Neural cell (in vitro differentiated cells): ENCODE results near the gene TMEFF1.

Experiments used
- MXI1 ChIP-seq: fragments of 450-650 bp; conservative IDR thresholded peaks from 2 replicates; pipeline ENCODE4 v1.6.1; 2014; ENCODE audit warnings: antibody characterized with exemption, mild to moderate bottlenecking; ENCODE audit not compliant: poor library complexity, severe bottlenecking
- TF ChIP-seq, protein P1 (sequence below): fragments of 450-650 bp; IDR thresholded peaks from 2 replicates; pipeline ENCODE4 v1.5.1; 2014; ENCODE audit warnings: antibody characterized with exemption, mild to moderate bottlenecking, moderate library complexity; ENCODE audit not compliant: poor library complexity, severe bottlenecking
- TF ChIP-seq, protein P2 (sequence below): IDR thresholded peaks from 2 replicates; pipeline ENCODE4 v1.6.1; 2012; ENCODE audit warnings: borderline replicate concordance

- TF ChIP-seq, protein P1, sequence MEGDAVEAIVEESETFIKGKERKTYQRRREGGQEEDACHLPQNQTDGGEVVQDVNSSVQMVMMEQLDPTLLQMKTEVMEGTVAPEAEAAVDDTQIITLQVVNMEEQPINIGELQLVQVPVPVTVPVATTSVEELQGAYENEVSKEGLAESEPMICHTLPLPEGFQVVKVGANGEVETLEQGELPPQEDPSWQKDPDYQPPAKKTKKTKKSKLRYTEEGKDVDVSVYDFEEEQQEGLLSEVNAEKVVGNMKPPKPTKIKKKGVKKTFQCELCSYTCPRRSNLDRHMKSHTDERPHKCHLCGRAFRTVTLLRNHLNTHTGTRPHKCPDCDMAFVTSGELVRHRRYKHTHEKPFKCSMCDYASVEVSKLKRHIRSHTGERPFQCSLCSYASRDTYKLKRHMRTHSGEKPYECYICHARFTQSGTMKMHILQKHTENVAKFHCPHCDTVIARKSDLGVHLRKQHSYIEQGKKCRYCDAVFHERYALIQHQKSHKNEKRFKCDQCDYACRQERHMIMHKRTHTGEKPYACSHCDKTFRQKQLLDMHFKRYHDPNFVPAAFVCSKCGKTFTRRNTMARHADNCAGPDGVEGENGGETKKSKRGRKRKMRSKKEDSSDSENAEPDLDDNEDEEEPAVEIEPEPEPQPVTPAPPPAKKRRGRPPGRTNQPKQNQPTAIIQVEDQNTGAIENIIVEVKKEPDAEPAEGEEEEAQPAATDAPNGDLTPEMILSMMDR = no peak
- TF ChIP-seq, protein P2, sequence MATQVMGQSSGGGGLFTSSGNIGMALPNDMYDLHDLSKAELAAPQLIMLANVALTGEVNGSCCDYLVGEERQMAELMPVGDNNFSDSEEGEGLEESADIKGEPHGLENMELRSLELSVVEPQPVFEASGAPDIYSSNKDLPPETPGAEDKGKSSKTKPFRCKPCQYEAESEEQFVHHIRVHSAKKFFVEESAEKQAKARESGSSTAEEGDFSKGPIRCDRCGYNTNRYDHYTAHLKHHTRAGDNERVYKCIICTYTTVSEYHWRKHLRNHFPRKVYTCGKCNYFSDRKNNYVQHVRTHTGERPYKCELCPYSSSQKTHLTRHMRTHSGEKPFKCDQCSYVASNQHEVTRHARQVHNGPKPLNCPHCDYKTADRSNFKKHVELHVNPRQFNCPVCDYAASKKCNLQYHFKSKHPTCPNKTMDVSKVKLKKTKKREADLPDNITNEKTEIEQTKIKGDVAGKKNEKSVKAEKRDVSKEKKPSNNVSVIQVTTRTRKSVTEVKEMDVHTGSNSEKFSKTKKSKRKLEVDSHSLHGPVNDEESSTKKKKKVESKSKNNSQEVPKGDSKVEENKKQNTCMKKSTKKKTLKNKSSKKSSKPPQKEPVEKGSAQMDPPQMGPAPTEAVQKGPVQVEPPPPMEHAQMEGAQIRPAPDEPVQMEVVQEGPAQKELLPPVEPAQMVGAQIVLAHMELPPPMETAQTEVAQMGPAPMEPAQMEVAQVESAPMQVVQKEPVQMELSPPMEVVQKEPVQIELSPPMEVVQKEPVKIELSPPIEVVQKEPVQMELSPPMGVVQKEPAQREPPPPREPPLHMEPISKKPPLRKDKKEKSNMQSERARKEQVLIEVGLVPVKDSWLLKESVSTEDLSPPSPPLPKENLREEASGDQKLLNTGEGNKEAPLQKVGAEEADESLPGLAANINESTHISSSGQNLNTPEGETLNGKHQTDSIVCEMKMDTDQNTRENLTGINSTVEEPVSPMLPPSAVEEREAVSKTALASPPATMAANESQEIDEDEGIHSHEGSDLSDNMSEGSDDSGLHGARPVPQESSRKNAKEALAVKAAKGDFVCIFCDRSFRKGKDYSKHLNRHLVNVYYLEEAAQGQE = no peak
- TF ChIP-seq MXI1 = no peak
These were observed 4.3 kb downstream of the TMEFF1 start for GRCh38 chr9:100477241-100477640.
